SH-SY5Y (cell line): Measurements from ENCODE around the gene SIGMAR1.
A peak's percentile ranks its signal among the peaks of the same experiment; 100 is the strongest.

ENCODE experiments used
- GATA2 ChIP-seq: IDR thresholded peaks from 2 replicates; pipeline ENCODE4 v1.6.1; 2011; ENCODE audit warnings: mild to moderate bottlenecking, low read depth, low read length
- GATA3 ChIP-seq: IDR thresholded peaks from 2 replicates; pipeline ENCODE4 v1.6.1; 2011; ENCODE audit warnings: low read depth, mild to moderate bottlenecking, low read length, moderate library complexity

- TF ChIP-seq GATA2 (peak; percentile 24; the same call in 1 of the 2 replicates), GATA3 (no peak)
Observed at GRCh38 chr9:34585946-34586669, 51.5 kb downstream of the SIGMAR1 start.
